HepG2 (cell line): ENCODE data around the gene COASY. TPM values are rescaled to one million over a fixed set of nuclear protein-coding genes. Genes with fewer than 3 reads are reported as not detected.
A peak's percentile ranks its signal among the peaks of the same experiment; 100 is the strongest.

Experiments
- FIP1L1 ChIP-seq: fragments of 200-400 bp; formaldehyde crosslinking; IDR thresholded peaks from 2 replicates; pipeline ENCODE4 v1.6.1; 2018; ENCODE audit warnings: low read depth, mild to moderate bottlenecking, low read length, moderate library complexity, borderline replicate concordance; ENCODE audit not compliant: insufficient read depth
- HOXD1 ChIP-seq: sonication (generic); formaldehyde crosslinking; IDR thresholded peaks from 2 replicates; pipeline ENCODE4 v1.5.0; 2020; ENCODE audit warnings: missing genetic modification reagents
- MBD4 ChIP-seq: IDR thresholded peaks from 2 replicates; pipeline ENCODE4 v1.6.1; 2012; ENCODE audit warnings: low read length, inconsistent platforms, borderline replicate concordance
- NFRKB ChIP-seq: fragments of 450-650 bp; IDR thresholded peaks from 2 replicates; pipeline ENCODE4 v1.6.1; 2017
- PAX8 ChIP-seq: sonication (generic); formaldehyde crosslinking; IDR thresholded peaks from 2 replicates; pipeline ENCODE4 v1.8.0; 2022; ENCODE audit warnings: mild to moderate bottlenecking, missing genetic modification reagents, borderline replicate concordance
- SIN3B ChIP-seq: fragments of 150-350 bp; IDR thresholded peaks from 2 replicates; pipeline ENCODE4 v1.6.1; 2014; ENCODE audit warnings: low read length
- ZBTB21 ChIP-seq: sonication (generic); formaldehyde crosslinking; IDR thresholded peaks from 2 replicates; pipeline ENCODE4 v1.4.0; 2020; ENCODE audit warnings: missing genetic modification reagents
- ZBTB38 ChIP-seq: sonication (generic); formaldehyde crosslinking; IDR thresholded peaks from 2 replicates; pipeline ENCODE4 v1.5.1; 2020; ENCODE audit warnings: mild to moderate bottlenecking, missing genetic modification reagents
- ZEB1 ChIP-seq: IDR thresholded peaks from 2 replicates; pipeline ENCODE4 v1.6.1; 2012; ENCODE audit warnings: mild to moderate bottlenecking, low read depth, inconsistent platforms; ENCODE audit not compliant: insufficient replicate concordance
- ZKSCAN8 ChIP-seq: IDR thresholded peaks from 2 replicates; pipeline ENCODE4 v1.6.1; 2016; ENCODE audit warnings: borderline replicate concordance, missing genetic modification reagents, missing compliant biosample characterization
- ZNF263 ChIP-seq: sonication (generic); formaldehyde crosslinking; IDR thresholded peaks from 2 replicates; pipeline ENCODE4 v1.4.0; 2020; ENCODE audit warnings: missing genetic modification reagents
- ZNF296 ChIP-seq: sonication (generic); formaldehyde crosslinking; conservative IDR thresholded peaks from 2 replicates; pipeline ENCODE4 v1.5.0; 2020; ENCODE audit warnings: mild to moderate bottlenecking, missing genetic modification reagents
- ZNF432 ChIP-seq: sonication (generic); formaldehyde crosslinking; IDR thresholded peaks from 2 replicates; pipeline ENCODE4 v1.5.0; 2020; ENCODE audit warnings: missing genetic modification reagents, mild to moderate bottlenecking, borderline replicate concordance
- ZNF451 ChIP-seq: sonication (generic); formaldehyde crosslinking; IDR thresholded peaks from 2 replicates; pipeline ENCODE4 v1.5.0; 2020; ENCODE audit warnings: mild to moderate bottlenecking, missing genetic modification reagents
- ZNF562 ChIP-seq: sonication (generic); formaldehyde crosslinking; IDR thresholded peaks from 2 replicates; pipeline ENCODE4 v1.8.0; 2022; ENCODE audit warnings: missing genetic modification reagents, borderline replicate concordance
- ZNF570 ChIP-seq: sonication (generic); formaldehyde crosslinking; IDR thresholded peaks from 2 replicates; pipeline ENCODE4 v1.4.0; 2020; ENCODE audit warnings: mild to moderate bottlenecking, missing genetic modification reagents, borderline replicate concordance
- ZNF614 ChIP-seq: IDR thresholded peaks from 2 replicates; pipeline ENCODE4 v1.6.1; 2018; ENCODE audit warnings: missing biosample characterization, missing genetic modification reagents, inconsistent platforms, borderline replicate concordance
- ZNF691 ChIP-seq: sonication (generic); formaldehyde crosslinking; IDR thresholded peaks from 2 replicates; pipeline ENCODE4 v1.4.0; 2020; ENCODE audit warnings: missing genetic modification reagents, low read depth, mild to moderate bottlenecking, borderline replicate concordance
- ZNF747 ChIP-seq: sonication (generic); formaldehyde crosslinking; IDR thresholded peaks from 2 replicates; pipeline ENCODE4 v1.8.1; 2023; ENCODE audit warnings: missing genetic modification reagents, mild to moderate bottlenecking, borderline replicate concordance
- ZNF766 ChIP-seq: sonication (generic); formaldehyde crosslinking; IDR thresholded peaks from 2 replicates; pipeline ENCODE4 v1.5.0; 2020; ENCODE audit warnings: missing genetic modification reagents, borderline replicate concordance
- ZNF772 ChIP-seq: sonication (generic); formaldehyde crosslinking; IDR thresholded peaks from 2 replicates; pipeline ENCODE4 v1.5.0; 2020; ENCODE audit warnings: mild to moderate bottlenecking, missing genetic modification reagents
- ZNF777 ChIP-seq: sonication (generic); formaldehyde crosslinking; IDR thresholded peaks from 2 replicates; pipeline ENCODE4 v1.4.0; 2020; ENCODE audit warnings: missing genetic modification reagents
- polyA plus RNA-seq, 8 experiments: library from polyadenylated mRNA; depleted of rRNA in 3 of 8; stranded (reverse) in 7 of 8; unstranded in 1 of 8; fragments of >200 nt; fragmentation: Illumina TruSeq in 4 of 8; extraction: Trizol in 4 of 8; gene quantifications; 2 replicates each; pipeline versions ENCODE4 v1.2.1 to v1.2.3, GENCODE V29; 2011 to 2016; ENCODE audit warnings: low read depth in 4 of 8, missing spikeins in 1 of 8, mixed read lengths in 1 of 8; ENCODE audit not compliant: insufficient read depth in 1 of 8
- total RNA-seq, 5 experiments: library from RNA; depleted of rRNA; stranded (reverse); fragments of >200 nt; fragmentation: Illumina TruSeq; extraction: Trizol; gene quantifications; 2 replicates each; pipeline ENCODE4 v1.2.3, GENCODE V29; 2016; ENCODE audit warnings: low read depth in 1 of 5
- TF ChIP-seq, protein P1 (sequence below): sonication (generic); formaldehyde crosslinking; IDR thresholded peaks from 2 replicates; pipeline ENCODE4 v1.9.0; 2022; ENCODE audit warnings: missing genetic modification reagents, mild to moderate bottlenecking, borderline replicate concordance
- TF ChIP-seq, protein P2 (sequence below): IDR thresholded peaks from 2 replicates; pipeline ENCODE4 v1.6.1; 2016; ENCODE audit warnings: control low read depth
- TF ChIP-seq, protein P3 (sequence below): sonication (generic); formaldehyde crosslinking; IDR thresholded peaks from 2 replicates; pipeline ENCODE4 v1.4.0; 2020; ENCODE audit warnings: mild to moderate bottlenecking, low read depth, missing genetic modification reagents
- TF ChIP-seq, protein P4 (sequence below): sonication (generic); formaldehyde crosslinking; IDR thresholded peaks from 2 replicates; pipeline ENCODE4 v1.8.0; 2022; ENCODE audit warnings: low read depth, missing genetic modification reagents

COASY gene
- total and polyA plus RNA-seq, 2 of the 13 experiments (the other 11 are each of a cell fraction or from before 2014, with no cell fraction given), result 90.7 to 125 TPM

- TF ChIP-seq ZNF691 (CRISPR knock-in tag), result no peak; the same call in 1 of the 2 replicates
- TF ChIP-seq, protein P1, sequence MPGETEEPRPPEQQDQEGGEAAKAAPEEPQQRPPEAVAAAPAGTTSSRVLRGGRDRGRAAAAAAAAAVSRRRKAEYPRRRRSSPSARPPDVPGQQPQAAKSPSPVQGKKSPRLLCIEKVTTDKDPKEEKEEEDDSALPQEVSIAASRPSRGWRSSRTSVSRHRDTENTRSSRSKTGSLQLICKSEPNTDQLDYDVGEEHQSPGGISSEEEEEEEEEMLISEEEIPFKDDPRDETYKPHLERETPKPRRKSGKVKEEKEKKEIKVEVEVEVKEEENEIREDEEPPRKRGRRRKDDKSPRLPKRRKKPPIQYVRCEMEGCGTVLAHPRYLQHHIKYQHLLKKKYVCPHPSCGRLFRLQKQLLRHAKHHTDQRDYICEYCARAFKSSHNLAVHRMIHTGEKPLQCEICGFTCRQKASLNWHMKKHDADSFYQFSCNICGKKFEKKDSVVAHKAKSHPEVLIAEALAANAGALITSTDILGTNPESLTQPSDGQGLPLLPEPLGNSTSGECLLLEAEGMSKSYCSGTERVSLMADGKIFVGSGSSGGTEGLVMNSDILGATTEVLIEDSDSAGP (CRISPR knock-in tag), result peak; percentile 91
- TF ChIP-seq PAX8 (CRISPR knock-in tag), result no peak; the same call in 1 of the 2 replicates
- TF ChIP-seq, protein P2, sequence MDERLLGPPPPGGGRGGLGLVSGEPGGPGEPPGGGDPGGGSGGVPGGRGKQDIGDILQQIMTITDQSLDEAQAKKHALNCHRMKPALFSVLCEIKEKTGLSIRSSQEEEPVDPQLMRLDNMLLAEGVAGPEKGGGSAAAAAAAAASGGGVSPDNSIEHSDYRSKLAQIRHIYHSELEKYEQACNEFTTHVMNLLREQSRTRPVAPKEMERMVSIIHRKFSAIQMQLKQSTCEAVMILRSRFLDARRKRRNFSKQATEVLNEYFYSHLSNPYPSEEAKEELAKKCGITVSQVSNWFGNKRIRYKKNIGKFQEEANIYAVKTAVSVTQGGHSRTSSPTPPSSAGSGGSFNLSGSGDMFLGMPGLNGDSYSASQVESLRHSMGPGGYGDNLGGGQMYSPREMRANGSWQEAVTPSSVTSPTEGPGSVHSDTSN (CRISPR knock-in tag), result peak; percentile 84
- TF ChIP-seq, protein P3, sequence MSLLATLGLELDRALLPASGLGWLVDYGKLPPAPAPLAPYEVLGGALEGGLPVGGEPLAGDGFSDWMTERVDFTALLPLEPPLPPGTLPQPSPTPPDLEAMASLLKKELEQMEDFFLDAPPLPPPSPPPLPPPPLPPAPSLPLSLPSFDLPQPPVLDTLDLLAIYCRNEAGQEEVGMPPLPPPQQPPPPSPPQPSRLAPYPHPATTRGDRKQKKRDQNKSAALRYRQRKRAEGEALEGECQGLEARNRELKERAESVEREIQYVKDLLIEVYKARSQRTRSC (CRISPR knock-in tag), result no peak
- peak; percentile 71 for TF ChIP-seq ZNF451
- TF ChIP-seq ZNF614 (CRISPR knock-in tag), result peak; percentile 85; the same call in 1 of the 2 replicates
- 0 out of 2 replicates have a peak, but pooled peaks have one; percentile 9 for TF ChIP-seq SIN3B
- no peak for TF ChIP-seq ZNF772 (CRISPR knock-in tag)
- no peak; the same call in 1 of the 2 replicates for TF ChIP-seq ZNF747
- peak; percentile 30; the same call in 1 of the 2 replicates for TF ChIP-seq ZBTB38 (CRISPR knock-in tag)
- no peak for TF ChIP-seq NFRKB
- TF ChIP-seq, protein P4, sequence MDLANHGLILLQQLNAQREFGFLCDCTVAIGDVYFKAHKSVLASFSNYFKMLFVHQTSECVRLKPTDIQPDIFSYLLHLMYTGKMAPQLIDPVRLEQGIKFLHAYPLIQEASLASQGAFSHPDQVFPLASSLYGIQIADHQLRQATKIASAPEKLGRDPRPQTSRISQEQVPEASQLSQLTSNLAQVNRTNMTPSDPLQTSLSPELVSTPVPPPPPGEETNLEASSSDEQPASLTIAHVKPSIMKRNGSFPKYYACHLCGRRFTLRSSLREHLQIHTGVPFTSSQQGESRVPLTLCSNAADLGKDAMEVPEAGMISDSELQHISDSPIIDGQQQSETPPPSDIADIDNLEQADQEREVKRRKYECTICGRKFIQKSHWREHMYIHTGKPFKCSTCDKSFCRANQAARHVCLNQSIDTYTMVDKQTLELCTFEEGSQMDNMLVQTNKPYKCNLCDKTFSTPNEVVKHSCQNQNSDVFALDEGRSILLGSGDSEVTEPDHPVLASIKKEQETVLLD (CRISPR knock-in tag), result no peak
- TF ChIP-seq ZNF570 (CRISPR knock-in tag), result no peak
- peak; percentile 69 for TF ChIP-seq ZNF777 (CRISPR knock-in tag)
- no peak; the same call in 1 of the 2 replicates for TF ChIP-seq ZKSCAN8 (CRISPR knock-in tag)
- TF ChIP-seq ZNF766 (CRISPR knock-in tag), result peak; percentile 42
- no peak for TF ChIP-seq ZNF263 (CRISPR knock-in tag)
- TF ChIP-seq ZNF562 (CRISPR knock-in tag), result no peak
- no peak for TF ChIP-seq ZNF296 (CRISPR knock-in tag)
- TF ChIP-seq FIP1L1, result no peak
- peak; percentile 31 for TF ChIP-seq HOXD1 (CRISPR knock-in tag)
- TF ChIP-seq ZBTB21, result no peak
- no peak for TF ChIP-seq MBD4
- no peak for TF ChIP-seq ZEB1
- TF ChIP-seq ZNF432 (CRISPR knock-in tag), result no peak
These were observed 47.4 kb downstream of the COASY start, which contains the start of the genes RETREG3 and TUBG1 (continued) for GRCh38 chr17:42609182-42609813.
